HG02759 (cell line): ENCODE results near the gene CCDC85A.

Experiments
- ATAC-seq: cut with Tn5 transposase; IDR thresholded peaks from one replicate; pipeline ENCODE4 v1.9.1; 2021; ENCODE audit warnings: mild to moderate bottlenecking, moderate library complexity; ENCODE audit not compliant: unreplicated experiment

CCDC85A gene

DNA sequence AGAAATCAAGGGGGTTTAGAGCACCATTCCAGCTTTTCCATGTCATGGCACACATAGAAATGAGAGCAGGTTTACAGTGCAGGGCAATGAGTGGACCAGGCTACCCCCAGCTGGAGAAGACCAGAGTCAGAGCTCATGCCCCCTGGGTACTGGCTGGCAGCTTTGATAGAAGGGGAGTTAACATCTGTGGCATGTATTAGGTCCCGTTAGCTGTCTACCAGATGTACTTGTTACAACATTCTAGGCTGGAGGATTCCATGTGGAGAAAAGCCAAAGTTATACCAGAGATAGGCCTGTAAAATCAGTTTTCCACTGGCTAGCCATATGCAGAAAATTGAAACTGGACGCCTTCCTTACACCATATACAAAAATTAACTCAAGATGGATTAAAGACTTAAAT is 109.2 kb downstream of the CCDC85A start:
- no peak for ATAC-seq

DNA sequence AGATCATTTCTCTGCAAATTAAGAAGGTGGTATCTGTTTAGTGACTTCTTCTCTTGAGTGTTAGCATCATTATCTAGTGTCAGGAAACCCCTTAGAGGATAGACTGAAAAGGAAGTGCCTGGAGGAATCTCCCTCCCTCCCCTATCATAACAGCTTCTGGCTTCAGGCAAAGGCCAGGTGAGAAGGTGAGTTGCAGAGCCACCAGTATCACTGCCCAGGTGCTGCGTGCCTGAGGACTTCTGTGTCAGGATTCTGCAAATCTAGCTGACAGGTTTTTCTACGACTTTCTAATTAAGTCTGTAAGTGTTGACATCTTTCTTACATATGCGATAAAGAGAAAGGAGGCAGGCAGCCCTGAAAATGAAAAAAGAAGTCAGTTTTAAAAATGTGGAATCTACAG is 111.9 kb downstream of the CCDC85A start:
- ATAC-seq: no peak

DNA sequence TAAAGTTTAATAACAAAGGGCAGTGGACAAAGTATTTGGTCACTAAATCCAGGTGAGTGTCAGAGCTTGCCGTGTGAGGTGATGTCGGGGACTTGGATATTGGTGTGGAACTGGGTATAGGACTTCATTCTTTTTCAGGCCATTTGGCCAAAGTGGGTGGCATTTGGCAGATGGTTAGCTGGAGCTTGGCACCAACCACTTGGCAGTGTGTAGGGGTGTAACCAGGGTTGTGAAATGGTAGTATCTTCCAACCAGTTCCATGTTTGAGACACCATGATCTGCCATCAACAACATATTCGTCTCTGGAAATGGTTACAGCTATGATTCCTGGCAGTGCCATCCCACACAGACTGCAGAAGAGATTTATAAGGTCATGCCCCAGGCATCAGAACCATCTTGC is 113.9 kb downstream of the CCDC85A start:
- no peak for ATAC-seq

DNA sequence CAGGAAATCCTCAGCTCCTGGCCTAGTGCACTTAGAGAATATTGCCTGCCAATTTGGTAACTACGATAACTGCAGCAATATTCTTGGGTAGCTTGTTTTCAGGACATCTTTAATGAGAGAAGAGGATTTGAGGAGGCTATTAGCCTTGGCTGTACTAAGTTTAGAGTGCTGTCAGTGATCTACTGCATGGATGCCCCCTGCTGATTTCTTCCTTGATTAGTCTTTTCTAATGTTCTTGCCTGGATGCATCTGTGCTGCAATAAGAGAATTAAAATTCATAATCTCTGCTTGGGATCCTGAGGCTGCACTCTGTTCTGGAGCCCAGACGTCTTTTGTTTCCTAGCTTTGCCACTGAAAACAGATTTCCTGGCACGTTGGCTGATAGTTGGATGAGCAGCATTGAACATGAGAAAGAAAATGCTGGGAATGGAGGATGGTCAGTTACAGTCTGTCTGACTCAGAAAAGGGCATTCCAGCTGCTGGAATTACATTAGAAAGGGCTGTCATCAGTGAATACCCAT is 115.4 kb downstream of the CCDC85A start:
- no peak for ATAC-seq

DNA sequence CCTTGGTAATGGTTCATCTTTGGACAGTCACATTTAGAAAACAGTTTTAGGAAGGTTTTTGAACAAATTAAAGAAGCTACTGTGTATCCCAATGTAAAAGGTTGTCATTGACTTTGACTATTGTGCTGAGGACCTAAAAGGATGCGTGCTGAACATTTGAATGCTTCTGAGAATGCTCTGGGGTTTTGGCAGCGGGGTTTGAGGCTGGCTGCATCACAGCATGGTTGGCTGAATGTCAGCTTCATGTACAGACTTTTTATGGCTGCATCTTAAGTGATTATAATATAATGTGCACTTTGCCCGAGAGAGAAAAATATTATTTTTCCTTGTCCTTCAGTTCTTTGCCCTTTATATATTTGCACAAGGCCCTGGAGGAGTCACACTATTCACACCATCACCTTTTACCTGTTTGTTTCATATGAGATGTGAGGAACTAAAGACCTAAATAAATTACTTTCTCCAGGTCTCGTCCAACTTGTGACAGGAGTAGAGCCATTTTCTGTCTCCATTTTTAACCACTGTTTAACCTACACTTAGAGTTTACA is 125.9 kb downstream of the CCDC85A start:
- no peak for ATAC-seq

DNA sequence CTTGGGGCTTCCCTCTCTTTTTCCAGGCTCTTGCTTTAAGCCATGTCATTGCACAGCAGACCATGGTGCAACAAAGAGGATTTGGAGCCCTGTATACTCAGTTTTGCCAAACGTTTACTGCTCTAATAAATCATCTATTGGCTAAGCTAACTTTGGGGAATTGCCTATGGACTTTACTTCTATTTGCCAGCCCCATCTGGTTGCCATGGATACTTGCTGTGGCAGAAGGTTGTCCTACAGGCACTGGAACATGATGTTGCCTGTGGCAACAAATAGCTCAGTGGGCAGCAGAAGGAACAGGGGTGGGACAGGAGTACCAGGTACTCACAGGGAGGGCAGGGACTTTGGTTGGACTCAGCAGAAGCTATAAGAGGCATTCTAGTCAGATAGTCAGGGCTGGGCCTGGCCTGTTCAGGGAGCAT is 129.7 kb downstream of the CCDC85A start:
- no peak for ATAC-seq

DNA sequence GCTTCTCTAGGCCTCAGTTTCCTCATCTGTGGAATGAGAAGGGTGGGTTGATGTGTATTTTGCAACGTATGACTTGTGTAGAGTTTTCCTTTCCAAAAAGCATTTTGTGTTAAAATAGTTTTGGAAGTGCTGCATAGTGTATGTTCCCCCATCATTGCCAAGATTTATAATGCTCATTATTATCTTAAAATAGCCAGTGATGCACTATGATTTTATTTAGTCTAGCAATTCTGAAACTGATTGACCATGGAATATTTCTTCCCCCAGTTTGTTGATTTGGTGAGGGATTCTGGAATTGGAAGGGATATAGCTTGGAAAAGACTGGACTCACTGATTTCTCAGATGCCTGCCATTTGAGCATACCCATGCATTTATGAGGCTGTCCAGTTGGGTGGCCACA is 130.6 kb downstream of the CCDC85A start:
- ATAC-seq: no peak

DNA sequence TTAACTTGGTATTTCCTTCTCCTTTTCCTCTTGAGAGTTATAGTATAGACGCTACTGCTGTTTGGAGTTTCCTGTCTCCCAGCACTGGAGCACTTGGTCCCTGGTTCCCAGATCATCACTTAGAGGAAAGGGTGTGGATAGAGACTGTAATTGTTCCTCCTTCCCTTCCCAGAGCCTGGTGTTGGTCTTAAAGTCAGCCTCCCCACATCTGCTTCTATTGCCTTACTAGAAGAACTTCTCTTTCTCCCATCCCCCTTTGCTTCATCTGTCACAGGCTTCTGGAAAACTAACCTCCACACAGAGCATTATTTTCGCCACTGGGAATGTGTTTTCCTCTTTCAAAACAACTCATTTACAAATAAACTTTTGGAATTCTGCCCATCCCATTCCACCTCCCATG is 131.0 kb downstream of the CCDC85A start:
- no peak for ATAC-seq

DNA sequence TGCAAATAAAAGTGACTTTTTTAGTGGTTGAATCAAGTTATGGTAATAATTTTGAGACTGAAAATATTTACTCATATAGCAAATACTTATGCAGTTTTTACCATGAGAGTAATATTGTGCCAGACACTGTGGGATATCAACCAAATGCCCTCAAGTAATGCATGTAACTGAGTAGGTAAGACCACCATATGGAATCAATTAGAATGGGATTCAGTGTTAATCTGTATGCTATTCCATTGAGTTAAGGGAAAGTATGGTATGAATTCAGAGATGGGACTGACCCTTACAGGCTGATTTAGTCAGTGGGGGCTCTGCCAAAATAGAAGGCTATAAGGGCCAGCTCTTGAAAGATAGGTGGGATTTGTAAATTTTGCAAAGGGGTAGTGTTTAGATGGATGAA is 131.6 kb downstream of the CCDC85A start:
- ATAC-seq: no peak

DNA sequence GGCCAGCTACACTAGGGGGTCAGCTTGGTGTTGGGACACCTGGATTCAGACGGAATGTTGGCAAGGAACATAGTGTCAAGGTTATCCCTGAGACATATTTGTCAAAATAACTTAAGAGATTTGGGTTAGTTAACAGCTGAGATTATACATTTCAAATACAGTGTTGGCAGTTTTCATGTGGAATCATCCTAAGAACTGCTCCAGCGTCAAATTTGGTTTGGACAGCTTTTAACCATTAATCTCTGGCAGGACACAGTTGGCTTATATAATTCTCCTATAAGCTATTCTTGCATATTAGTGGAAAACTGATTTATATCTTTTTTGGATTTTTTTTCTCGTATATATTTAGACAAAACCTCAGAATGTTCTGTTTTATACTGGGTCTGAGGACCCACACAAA is 132.2 kb downstream of the CCDC85A start:
- no peak for ATAC-seq

DNA sequence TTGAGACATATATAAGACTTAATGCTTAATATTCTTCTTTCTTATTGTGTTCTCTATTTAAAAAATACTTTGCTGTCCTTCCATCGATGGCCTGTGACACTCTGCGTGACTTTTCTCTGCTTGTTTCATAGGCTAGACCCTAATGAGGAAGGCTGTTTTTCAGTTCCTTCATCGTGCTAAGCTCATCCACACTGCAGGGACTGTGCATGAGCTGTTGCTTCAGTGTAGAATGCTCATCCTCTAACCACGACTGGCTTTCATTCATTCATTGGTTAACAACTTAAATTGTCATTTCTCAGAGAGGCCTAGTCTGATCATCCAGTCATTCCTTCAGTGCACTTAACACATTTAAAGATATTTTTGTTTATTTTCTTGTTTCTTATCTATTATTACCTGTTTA is 134.4 kb downstream of the CCDC85A start:
- ATAC-seq: no peak

DNA sequence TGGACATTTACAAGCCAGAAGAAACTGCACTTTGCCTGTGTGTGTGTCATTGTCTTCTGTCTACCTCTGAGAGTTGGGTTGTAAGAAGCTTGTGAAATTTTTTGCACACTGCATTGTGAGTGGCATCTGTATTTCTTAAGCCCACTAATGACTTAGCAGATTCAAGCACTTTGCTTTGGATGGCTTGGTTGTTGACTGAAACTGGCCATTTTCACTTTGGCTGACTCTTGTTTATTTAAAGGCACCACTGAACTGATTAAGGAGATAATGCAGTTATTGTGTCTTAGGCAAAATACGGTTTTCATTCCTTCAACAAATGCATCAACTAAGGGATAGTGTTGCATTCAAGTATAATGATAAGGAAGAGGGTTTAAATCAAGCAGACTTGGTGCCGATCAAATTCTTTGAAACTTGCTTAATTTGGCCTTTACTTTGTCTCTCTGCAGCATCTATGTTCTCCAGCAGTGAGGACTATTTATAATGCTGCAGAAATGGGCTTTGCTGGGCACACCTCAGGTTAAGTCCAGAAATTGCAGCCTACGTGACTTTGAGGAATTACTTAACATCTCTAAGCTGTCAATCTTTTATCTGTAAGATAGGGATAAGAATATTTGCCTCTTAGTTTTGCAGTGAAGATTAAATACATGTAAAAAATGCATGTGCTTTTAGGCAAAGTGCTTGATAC is 142.0 kb downstream of the CCDC85A start:
- ATAC-seq: no peak

DNA sequence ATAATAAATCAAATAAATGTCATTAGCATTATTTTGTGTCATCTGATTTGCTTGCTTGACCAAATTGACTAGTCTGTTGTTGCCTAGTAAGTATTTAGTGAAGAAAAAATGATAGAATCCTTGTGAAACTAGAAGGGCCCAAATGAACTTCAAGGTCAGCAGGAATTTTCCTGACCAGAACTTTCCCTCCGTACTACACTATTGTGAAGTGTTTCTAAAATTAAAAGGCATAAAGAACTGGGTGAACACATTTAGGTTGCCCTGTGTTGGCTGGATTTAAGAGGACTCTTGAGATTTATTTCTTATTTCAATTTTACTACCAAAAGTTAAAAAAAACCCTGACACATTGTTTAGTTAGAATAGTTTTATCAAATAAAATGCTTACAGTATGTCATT is 142.6 kb downstream of the CCDC85A start:
- no peak for ATAC-seq

DNA sequence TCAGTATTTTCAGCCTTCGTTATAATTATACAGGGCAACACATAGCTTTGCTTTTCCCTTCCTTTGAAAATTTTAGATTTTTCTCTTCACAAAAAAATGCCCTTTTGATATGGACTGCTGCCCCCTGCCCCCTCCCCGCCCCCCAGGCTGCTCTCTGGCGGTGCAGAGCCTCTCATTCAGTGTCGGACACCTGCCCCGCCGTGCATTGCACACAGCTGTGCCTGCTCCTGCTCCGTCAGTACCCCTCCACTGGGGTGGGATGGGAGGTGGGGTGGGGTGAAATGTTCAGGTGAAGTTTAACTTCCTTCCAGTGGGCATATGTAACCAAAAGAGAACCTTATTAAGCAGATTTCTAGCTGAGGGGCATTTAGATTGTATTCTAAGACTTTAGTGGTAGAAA is 148.0 kb downstream of the CCDC85A start:
- no peak for ATAC-seq

DNA sequence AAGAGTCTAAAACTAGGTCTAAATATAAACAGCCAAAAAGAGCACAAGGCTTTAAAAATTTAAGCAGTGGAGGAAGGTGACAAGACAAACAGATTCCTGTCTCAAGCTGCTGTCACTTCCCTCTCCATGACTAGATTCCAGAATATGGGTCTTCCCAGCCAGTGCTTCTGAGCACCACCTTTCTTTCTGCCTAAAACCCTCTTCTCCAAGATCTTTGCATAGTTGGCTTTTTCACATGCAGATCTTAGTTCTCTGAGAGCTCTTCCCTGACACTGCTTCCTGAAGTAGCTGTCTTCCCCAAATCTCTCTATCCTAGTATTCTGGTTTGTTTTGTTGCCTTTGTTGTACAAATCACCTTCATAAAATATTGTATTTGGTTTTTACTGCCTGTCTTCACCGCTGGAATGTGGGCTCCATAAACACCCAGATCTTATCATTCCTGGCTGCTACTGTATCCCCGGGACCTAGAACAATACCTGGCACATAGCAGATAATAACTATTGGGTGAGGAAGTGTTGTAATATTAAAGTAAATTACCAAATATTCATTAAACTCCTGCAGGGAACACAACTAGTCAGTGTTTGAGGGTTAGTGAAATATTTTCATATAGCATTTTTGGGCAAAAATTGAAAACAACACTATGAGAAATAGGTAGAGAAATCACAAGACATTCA is 150.2 kb downstream of the CCDC85A start:
- no peak for ATAC-seq

DNA sequence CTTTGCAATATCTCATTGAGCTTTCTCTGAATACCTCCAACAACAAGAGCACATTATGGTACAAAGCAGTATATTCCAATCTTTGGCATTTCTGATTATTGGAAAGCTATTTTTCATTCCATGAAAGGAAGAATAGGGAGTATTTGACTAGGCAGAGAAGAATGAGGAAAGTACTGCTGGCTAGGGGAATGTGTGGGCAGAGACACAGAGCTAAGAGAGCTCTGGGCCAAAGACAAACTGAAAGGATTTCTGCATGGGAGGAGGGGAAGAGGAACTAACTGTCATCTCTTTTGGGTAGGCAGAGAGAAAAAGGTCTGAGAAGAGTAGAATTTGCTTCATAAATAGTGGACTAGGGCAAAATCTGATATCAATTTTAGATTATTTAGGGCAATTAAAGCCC is 150.8 kb downstream of the CCDC85A start:
- no peak for ATAC-seq

DNA sequence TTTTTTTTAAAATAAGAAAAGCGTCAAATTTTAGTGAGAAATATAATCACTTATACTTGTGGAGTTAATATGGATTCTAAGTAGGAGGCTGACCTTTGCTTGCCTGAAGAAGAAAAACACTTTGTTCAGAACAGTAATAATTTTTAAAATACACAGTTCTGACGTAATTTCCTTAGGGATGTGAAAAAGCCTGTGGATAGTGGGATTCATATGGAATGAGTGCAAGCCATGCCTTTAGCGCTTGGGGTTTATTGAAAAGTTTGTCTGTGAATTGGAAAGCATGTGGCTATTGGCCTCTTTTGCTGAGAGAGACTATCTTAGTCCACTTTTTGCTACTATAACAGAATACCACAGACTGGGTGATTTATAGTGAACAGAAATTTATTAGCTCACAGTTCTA is 151.3 kb downstream of the CCDC85A start:
- no peak for ATAC-seq

DNA sequence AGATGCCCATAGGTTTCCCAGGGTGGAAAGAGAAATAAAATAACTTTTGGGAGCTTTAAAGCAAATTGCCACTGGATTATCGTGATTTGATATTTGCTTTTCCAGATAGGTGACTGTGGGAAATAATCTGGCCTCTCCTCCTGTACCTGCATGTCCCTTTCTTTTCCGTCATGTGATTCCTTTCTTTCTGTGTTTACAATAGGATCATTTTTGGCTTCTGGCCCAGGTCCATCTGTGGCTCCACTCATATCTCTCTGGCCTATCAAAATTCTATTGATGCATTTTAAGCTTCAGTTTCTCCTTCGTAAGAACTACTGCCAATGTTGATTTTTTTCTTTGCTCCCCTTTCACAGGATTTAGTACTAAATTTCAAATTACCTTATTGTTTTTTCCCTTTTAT is 153.6 kb downstream of the CCDC85A start:
- no peak for ATAC-seq

DNA sequence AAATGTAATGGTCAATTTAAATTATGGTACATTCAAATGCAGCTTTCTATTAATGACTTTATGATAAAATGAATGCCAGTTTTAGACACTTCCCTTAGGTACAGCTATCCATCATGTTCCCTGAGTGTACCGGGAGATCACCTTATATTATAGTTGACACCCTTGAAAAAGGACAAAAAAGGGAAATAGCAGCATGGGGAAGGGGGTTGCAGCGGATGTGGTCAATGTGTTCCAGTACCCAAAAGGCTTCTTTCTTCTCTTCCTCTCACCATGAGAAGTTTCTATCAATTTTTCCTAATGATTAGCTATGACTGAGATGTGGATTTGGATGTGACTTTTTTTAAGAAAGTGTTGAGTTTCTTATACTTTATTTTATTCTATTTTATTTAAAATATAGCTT is 154.4 kb downstream of the CCDC85A start:
- ATAC-seq: no peak

DNA sequence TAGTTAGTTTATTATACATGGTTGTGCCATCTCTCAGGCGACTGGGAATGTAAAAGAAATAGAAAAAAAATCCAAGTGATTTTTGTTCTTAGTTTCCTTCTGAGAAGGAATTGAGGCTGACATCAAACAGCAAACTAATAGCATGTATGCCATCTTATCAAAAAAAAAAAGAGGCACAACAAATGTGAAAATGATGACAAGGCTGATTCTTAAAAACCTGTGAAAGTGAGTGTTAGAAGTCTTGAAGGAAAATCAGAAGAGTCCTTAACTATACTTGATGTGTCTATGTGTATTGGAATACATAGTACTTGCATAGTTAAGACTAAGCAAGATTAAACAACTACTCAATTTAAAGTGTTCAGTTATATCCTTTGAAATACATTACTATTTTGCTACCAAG is 161.0 kb downstream of the CCDC85A start:
- no peak for ATAC-seq

DNA sequence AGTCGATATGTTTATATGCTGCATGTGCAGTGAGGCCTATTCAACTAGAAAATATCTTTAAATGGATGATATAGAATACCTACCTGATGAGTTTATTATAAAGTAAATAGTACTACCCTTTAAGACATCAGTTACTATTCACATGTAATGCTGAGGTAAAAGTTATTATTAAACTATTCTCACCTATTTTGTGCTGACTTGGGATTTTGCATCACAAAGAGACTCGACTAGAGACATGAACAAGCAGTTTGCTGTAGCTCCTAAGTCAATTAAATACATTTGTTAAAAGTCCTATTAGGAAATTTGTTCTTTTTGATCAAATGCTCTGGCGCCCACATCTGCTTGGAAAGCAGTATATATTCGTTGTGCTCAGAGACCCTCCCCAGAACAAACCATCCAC is 164.1 kb downstream of the CCDC85A start:
- no peak for ATAC-seq
